Neural cell (in vitro differentiated cells): ENCODE data around the gene PLCH1. TPM values are rescaled to one million over a fixed set of nuclear protein-coding genes. Genes with fewer than 3 reads are reported as not detected.

Experiments
- H2AFZ ChIP-seq: fragments of 200-600, 300-800 bp; sonication (generic), shearing (Covaris generic); 2 replicates; pipeline ENCODE4 v1.6.0; 2014; ENCODE audit warnings: low read depth, mild to moderate bottlenecking, antibody characterized with exemption, low read length, moderate library complexity
- H3F3A ChIP-seq: fragments of 200-600 bp; shearing (Covaris generic); 2 replicates; pipeline ENCODE4 v1.6.1; 2016; ENCODE audit warnings: mild to moderate bottlenecking, moderate library complexity, mixed read lengths, antibody characterized with exemption, low read length; ENCODE audit not compliant: insufficient read depth, poor library complexity, severe bottlenecking
- H3K27ac ChIP-seq: fragments of 200-600, 300-800 bp; sonication (generic), shearing (Covaris generic); 2 replicates; pipeline ENCODE4 v1.5.1; 2014; ENCODE audit warnings: mild to moderate bottlenecking, low read length, moderate library complexity
- H3K27me3 ChIP-seq: fragments of 300-800, 200-600 bp; sonication (generic), shearing (Covaris generic); 2 replicates; pipeline ENCODE4 v1.6.0; 2014; ENCODE audit warnings: mild to moderate bottlenecking, low read depth, low read length, moderate library complexity; ENCODE audit not compliant: insufficient read depth
- H3K36me3 ChIP-seq: fragments of 300-800, 200-600 bp; sonication (generic), shearing (Covaris generic); 2 replicates; pipeline ENCODE4 v1.5.1; 2014; ENCODE audit warnings: mild to moderate bottlenecking, antibody characterized with exemption, low read length, moderate library complexity; ENCODE audit not compliant: insufficient read depth
- H3K4me2 ChIP-seq: fragments of 300-800, 200-600 bp; sonication (generic), shearing (Covaris generic); 2 replicates; pipeline ENCODE4 v1.6.0; 2014; ENCODE audit warnings: mild to moderate bottlenecking, low read length
- H3K4me3 ChIP-seq: fragments of 300-800, 200-600 bp; sonication (generic), shearing (Covaris generic); 2 replicates; pipeline ENCODE4 v1.5.1; 2014; ENCODE audit warnings: mild to moderate bottlenecking, low read length, moderate library complexity
- H3K79me2 ChIP-seq: fragments of 200-600 bp; shearing (Covaris generic); replicated peaks from 2 replicates; pipeline ENCODE4 v1.6.0; 2014; ENCODE audit warnings: mild to moderate bottlenecking, low read length, moderate library complexity; ENCODE audit not compliant: insufficient read depth
- H3K9ac ChIP-seq: fragments of 300-800, 200-600 bp; sonication (generic), shearing (Covaris generic); 2 replicates; pipeline ENCODE4 v1.6.1; 2016; ENCODE audit warnings: mild to moderate bottlenecking, low read length, mixed read lengths
- H3K9me2 ChIP-seq: fragments of 200-600 bp; shearing (Covaris generic); 2 replicates; pipeline ENCODE4 v1.6.1; 2016; ENCODE audit warnings: mild to moderate bottlenecking, low read length, mixed read lengths; ENCODE audit not compliant: insufficient read depth
- H3K9me3 ChIP-seq: fragments of 200-600, 300-800 bp; sonication (generic), shearing (Covaris generic); 2 replicates; pipeline ENCODE4 v1.6.1; 2016; ENCODE audit warnings: mild to moderate bottlenecking, mixed run types, low read length, moderate library complexity, mixed read lengths
- H4K20me1 ChIP-seq: fragments of 200-600 bp; shearing (Covaris generic); 2 replicates; pipeline ENCODE4 v1.6.1; 2016; ENCODE audit warnings: mild to moderate bottlenecking, mixed run types; ENCODE audit not compliant: insufficient read depth
- EP300 ChIP-seq: fragments of 450-650 bp; conservative IDR thresholded peaks from 2 replicates; pipeline ENCODE4 v1.6.1; 2014; ENCODE audit warnings: antibody characterized with exemption, mild to moderate bottlenecking, moderate library complexity; ENCODE audit not compliant: poor library complexity, severe bottlenecking
- EZH2 ChIP-seq: fragments of 200-600, 300-800 bp; shearing (Covaris generic), sonication (generic); IDR thresholded peaks from 2 replicates; pipeline ENCODE4 v1.6.1; 2014; ENCODE audit warnings: antibody characterized with exemption, low read length, borderline replicate concordance, mild to moderate bottlenecking; ENCODE audit not compliant: insufficient read depth, poor library complexity, severe bottlenecking
- MXI1 ChIP-seq: fragments of 450-650 bp; conservative IDR thresholded peaks from 2 replicates; pipeline ENCODE4 v1.6.1; 2014; ENCODE audit warnings: antibody characterized with exemption, mild to moderate bottlenecking; ENCODE audit not compliant: poor library complexity, severe bottlenecking
- POLR2AphosphoS5 ChIP-seq: IDR thresholded peaks from 2 replicates; pipeline ENCODE4 v1.6.1; 2012
- RAD21 ChIP-seq: fragments of 450-650 bp; conservative IDR thresholded peaks from 2 replicates; pipeline ENCODE4 v1.6.1; 2014; ENCODE audit warnings: antibody characterized with exemption, mild to moderate bottlenecking, moderate library complexity
- SMC3 ChIP-seq: fragments of 450-650 bp; conservative IDR thresholded peaks from 2 replicates; pipeline ENCODE4 v1.6.1; 2014; ENCODE audit warnings: antibody characterized with exemption, mild to moderate bottlenecking, moderate library complexity; ENCODE audit not compliant: poor library complexity
- TAF1 ChIP-seq: IDR thresholded peaks from 2 replicates; pipeline ENCODE4 v1.6.1; 2012; ENCODE audit warnings: low read depth
- polyA plus RNA-seq: library from polyadenylated mRNA; depleted of rRNA; stranded (reverse); fragments of >200 nt; gene quantifications from 2 replicates; pipeline ENCODE4 v1.2.3, GENCODE V29; 2014
- TF ChIP-seq, protein P1 (sequence below): IDR thresholded peaks from 2 replicates; pipeline ENCODE4 v1.6.1; 2012; ENCODE audit warnings: borderline replicate concordance
- TF ChIP-seq, protein P2 (sequence below): fragments of 450-650 bp; IDR thresholded peaks from 2 replicates; pipeline ENCODE4 v1.5.1; 2014; ENCODE audit warnings: antibody characterized with exemption, mild to moderate bottlenecking, moderate library complexity; ENCODE audit not compliant: poor library complexity, severe bottlenecking

The PLCH1 gene
- polyA plus RNA-seq, 1 donor from 2014 or later: 13.5 TPM

DNA sequence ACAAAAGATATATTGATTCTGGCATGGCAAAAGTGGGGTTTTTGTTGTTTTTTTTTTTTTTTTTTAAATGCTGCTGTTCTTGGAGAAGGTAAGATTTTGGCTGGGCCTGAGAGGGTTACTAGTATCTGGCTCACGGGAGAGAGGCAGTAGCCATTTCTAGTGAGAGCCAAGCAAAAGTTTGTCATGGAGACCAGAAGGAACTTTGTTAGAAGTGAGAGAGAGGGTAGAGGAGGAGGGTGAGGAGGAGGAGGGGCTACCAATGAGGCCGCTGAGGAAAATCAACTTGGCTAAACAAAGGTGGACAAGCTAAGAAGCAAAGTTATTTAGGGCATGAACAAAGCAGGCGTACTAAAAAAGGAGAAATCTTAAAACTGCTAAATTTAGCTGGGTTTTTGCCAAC is 402.5 kb downstream of the PLCH1 start:
- Histone ChIP-seq H2AFZ (no peak overlapping the region), H3K4me2 (no peak overlapping the region), H4K20me1 (no peaks in the 10 kb centered on the region), H3K9me2 (no peaks in the 10 kb centered on the region), H3K9me3 (no peaks in the 10 kb centered on the region), H3K36me3 (no peaks in the 10 kb centered on the region), H3K79me2 (no peaks in the 10 kb centered on the region), H3K9ac (no peak overlapping the region), H3K4me3 (no peak overlapping the region), H3K27me3 (no peaks in the 10 kb centered on the region), H3K27ac (no peak overlapping the region), H3F3A (no peaks in the 10 kb centered on the region)
- TF ChIP-seq RAD21 (no peak), EP300 (no peak)
- TF ChIP-seq, protein P1, sequence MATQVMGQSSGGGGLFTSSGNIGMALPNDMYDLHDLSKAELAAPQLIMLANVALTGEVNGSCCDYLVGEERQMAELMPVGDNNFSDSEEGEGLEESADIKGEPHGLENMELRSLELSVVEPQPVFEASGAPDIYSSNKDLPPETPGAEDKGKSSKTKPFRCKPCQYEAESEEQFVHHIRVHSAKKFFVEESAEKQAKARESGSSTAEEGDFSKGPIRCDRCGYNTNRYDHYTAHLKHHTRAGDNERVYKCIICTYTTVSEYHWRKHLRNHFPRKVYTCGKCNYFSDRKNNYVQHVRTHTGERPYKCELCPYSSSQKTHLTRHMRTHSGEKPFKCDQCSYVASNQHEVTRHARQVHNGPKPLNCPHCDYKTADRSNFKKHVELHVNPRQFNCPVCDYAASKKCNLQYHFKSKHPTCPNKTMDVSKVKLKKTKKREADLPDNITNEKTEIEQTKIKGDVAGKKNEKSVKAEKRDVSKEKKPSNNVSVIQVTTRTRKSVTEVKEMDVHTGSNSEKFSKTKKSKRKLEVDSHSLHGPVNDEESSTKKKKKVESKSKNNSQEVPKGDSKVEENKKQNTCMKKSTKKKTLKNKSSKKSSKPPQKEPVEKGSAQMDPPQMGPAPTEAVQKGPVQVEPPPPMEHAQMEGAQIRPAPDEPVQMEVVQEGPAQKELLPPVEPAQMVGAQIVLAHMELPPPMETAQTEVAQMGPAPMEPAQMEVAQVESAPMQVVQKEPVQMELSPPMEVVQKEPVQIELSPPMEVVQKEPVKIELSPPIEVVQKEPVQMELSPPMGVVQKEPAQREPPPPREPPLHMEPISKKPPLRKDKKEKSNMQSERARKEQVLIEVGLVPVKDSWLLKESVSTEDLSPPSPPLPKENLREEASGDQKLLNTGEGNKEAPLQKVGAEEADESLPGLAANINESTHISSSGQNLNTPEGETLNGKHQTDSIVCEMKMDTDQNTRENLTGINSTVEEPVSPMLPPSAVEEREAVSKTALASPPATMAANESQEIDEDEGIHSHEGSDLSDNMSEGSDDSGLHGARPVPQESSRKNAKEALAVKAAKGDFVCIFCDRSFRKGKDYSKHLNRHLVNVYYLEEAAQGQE: no peak

- no peaks in the 10 kb centered on the region for H3K36me3 ChIP-seq
- no peaks in the 10 kb centered on the region for H3F3A ChIP-seq
- no peaks in the 10 kb centered on the region for H3K9me2 ChIP-seq
- H2AFZ ChIP-seq: no peak overlapping the region
- H3K9me3 ChIP-seq: no peaks in the 10 kb centered on the region
- H3K79me2 ChIP-seq: no peaks in the 10 kb centered on the region
- no peak overlapping the region for H3K27ac ChIP-seq
- no peak overlapping the region for H3K4me3 ChIP-seq
- no peaks in the 10 kb centered on the region for H4K20me1 ChIP-seq
- TF ChIP-seq, protein P2, sequence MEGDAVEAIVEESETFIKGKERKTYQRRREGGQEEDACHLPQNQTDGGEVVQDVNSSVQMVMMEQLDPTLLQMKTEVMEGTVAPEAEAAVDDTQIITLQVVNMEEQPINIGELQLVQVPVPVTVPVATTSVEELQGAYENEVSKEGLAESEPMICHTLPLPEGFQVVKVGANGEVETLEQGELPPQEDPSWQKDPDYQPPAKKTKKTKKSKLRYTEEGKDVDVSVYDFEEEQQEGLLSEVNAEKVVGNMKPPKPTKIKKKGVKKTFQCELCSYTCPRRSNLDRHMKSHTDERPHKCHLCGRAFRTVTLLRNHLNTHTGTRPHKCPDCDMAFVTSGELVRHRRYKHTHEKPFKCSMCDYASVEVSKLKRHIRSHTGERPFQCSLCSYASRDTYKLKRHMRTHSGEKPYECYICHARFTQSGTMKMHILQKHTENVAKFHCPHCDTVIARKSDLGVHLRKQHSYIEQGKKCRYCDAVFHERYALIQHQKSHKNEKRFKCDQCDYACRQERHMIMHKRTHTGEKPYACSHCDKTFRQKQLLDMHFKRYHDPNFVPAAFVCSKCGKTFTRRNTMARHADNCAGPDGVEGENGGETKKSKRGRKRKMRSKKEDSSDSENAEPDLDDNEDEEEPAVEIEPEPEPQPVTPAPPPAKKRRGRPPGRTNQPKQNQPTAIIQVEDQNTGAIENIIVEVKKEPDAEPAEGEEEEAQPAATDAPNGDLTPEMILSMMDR: no peak
- no peak for TF ChIP-seq EZH2
- no peak for TF ChIP-seq RAD21
- TF ChIP-seq EP300: no peak
- TF ChIP-seq POLR2AphosphoS5: no peak
- TF ChIP-seq, protein P1: no peak
- TF ChIP-seq TAF1: no peak
- no peak for TF ChIP-seq MXI1
- TF ChIP-seq SMC3: no peak
- H3K4me2 ChIP-seq: no peak overlapping the region
- H3K9ac ChIP-seq: no peak overlapping the region
- no peaks in the 10 kb centered on the region for H3K27me3 ChIP-seq
These were observed 405.8 kb downstream of the PLCH1 start for GRCh38 chr3:155339052-155339451.
